Thyroid gland (tissue), 4 donors: ENCODE results near the gene NXPH4.

ENCODE experiments used
- CTCF ChIP-seq, 6 experiments: fragments of 200-600 bp in 3 of 6; fragments of 450-650 bp in 3 of 6; sonication (generic) in 3 of 6; IDR thresholded peaks; one replicate each; pipeline ENCODE4 v1.5.1; 2016 to 2019; ENCODE audit warnings: antibody characterized with exemption in 6 of 6, mild to moderate bottlenecking in 2 of 6, inconsistent platforms in 1 of 6, moderate library complexity in 1 of 6
- POLR2A ChIP-seq, 2 donors: fragments of 450-650 bp; IDR thresholded peaks; one replicate each; pipeline ENCODE4 v1.6.1; 2017; ENCODE audit warnings: antibody characterized with exemption in 2 of 2, mild to moderate bottlenecking in 2 of 2, moderate library complexity in 1 of 2

- TF ChIP-seq POLR2A (IDR thresholded peaks at IDR 0.05), result no peak
- no peak for TF ChIP-seq CTCF (IDR thresholded peaks at IDR 0.05)
Observed at GRCh38 chr12:57176846-57177245, 39.7 kb upstream of the NXPH4 start.
